Ascending aorta (tissue), 2 donors: ENCODE results near the gene MAGED2. TPM values are rescaled to one million over a fixed set of nuclear protein-coding genes. Genes with fewer than 3 reads are reported as not detected.
A peak's percentile ranks its signal among the peaks of the same experiment; 100 is the strongest.
"Not testable (repeated sequence)": the region's sequence is repeated elsewhere in the genome, so short reads cannot be mapped to it uniquely, and the experiment has no call there.

ENCODE experiments used
- DNase-seq, 2 donors: peaks; one replicate each; pipeline ENCODE4 v3.0.0-alpha.2; 2019; ENCODE audit warnings: low spot score in 2 of 2
- H3K27ac ChIP-seq, 2 donors: fragments of 200-600 bp; sonication (generic); one replicate each; pipeline ENCODE4 v1.5.1; 2016 to 2017; ENCODE audit warnings: mild to moderate bottlenecking in 1 of 2
- H3K27me3 ChIP-seq: fragments of 200-600 bp; sonication (generic); one replicate; pipeline ENCODE4 v1.5.1; 2017
- H3K36me3 ChIP-seq, 2 donors: fragments of 200-600 bp; sonication (generic); one replicate each; pipeline ENCODE4 v1.5.1; 2016
- H3K4me1 ChIP-seq, 2 donors: fragments of 200-600 bp; sonication (generic); one replicate each; pipeline ENCODE4 v1.5.1; 2016 to 2017; ENCODE audit warnings: mild to moderate bottlenecking in 1 of 2
- H3K4me3 ChIP-seq, 2 donors: fragments of 200-600 bp; sonication (generic); one replicate each; pipeline ENCODE4 v1.5.1; 2016 to 2017; ENCODE audit warnings: mild to moderate bottlenecking in 1 of 2
- H3K9me3 ChIP-seq, 2 donors: fragments of 200-600 bp; sonication (generic); one replicate each; pipeline ENCODE4 v1.5.1; 2016
- CTCF ChIP-seq, 3 experiments: fragments of 200-600 bp in 2 of 3; fragments of 450-650 bp in 1 of 3; sonication (generic) in 2 of 3; IDR thresholded peaks; one replicate each; pipeline ENCODE4 v1.5.1; 2016 to 2019; ENCODE audit warnings: antibody characterized with exemption in 3 of 3, mild to moderate bottlenecking in 1 of 3, moderate library complexity in 1 of 3
- intact Hi-C: fragments of 100-400 bp; cut with DNase I; formaldehyde crosslinking; loops from one replicate; pipeline ENCODE4 v1.15.1; 2023
- total RNA-seq: library from RNA; depleted of rRNA; stranded (reverse); fragments of >200 nt; gene quantifications from one replicate; pipeline ENCODE4 v1.1.0, GENCODE V29; 2016

Gene MAGED2
- 187 TPM for total RNA-seq

GRCh38 chrX:54807524-54808108 lies at the start of gene MAGED2:
Gene MAGED2 (plus strand): TSS chrX:54807745. CDS start chrX:54809332, 1,587 bp downstream.
- peak in 1 of 2 donors; percentile 71 for DNase-seq
- intact Hi-C loops: loop anchor here (1.0 to 10.0 kb wide), 10 partner anchors 115 to 1720 kb away; partner anchors contain the start of genes FAM120C, HUWE1, PHF8 and TRO
- peaks cover 16 to 27% of the 10 kb centered on the region in 2 donors for H3K36me3 ChIP-seq
- H3K27me3 ChIP-seq: no peaks in the 10 kb centered on the region
- H3K9me3 ChIP-seq: no peaks in the 10 kb centered on the region
- TF ChIP-seq CTCF (IDR thresholded peaks at IDR 0.05): no peak
- peaks cover 0 to 9% of the 10 kb centered on the region in 2 donors for H3K4me1 ChIP-seq
- H3K27ac ChIP-seq: peak within 1 kb of the TSS; percentile 82 to 88
- H3K4me3 ChIP-seq: peak within 1 kb of the TSS; percentile 56 to 66

- Histone ChIP-seq H3K4me1 (no peaks in the 10 kb centered on the region), H3K27me3 (no peaks in the 10 kb centered on the region), H3K27ac (no peak overlapping the region), H3K36me3 (no peaks in the 10 kb centered on the region), H3K9me3 (no peaks in the 10 kb centered on the region), H3K4me3 (no peak overlapping the region)
- DNase-seq: no peak
- no peak for TF ChIP-seq CTCF (IDR thresholded peaks at IDR 0.05)
- intact Hi-C loops: no loop called here
These were observed 49.2 kb upstream of the MAGED2 start for GRCh38 chrX:54758114-54759055.

GRCh38 chrX:54774391-54775094 lies 33.0 kb upstream of the MAGED2 start:
- H3K4me1 ChIP-seq, intact Hi-C loops, H3K9me3 ChIP-seq, H3K36me3 ChIP-seq, H3K27me3 ChIP-seq, H3K4me3 ChIP-seq, DNase-seq: not testable (repeated sequence)
- peak overlapping the region in 1 of 2 donors; percentile 11 for H3K27ac ChIP-seq

- H3K27me3 ChIP-seq: no peaks in the 10 kb centered on the region
- H3K4me3 ChIP-seq: no peak overlapping the region
- TF ChIP-seq CTCF (IDR thresholded peaks at IDR 0.05): no peak
- H3K4me1 ChIP-seq: peaks cover 0 to 2% of the 10 kb centered on the region in 2 donors
- H3K9me3 ChIP-seq: no peaks in the 10 kb centered on the region
- no peak for DNase-seq
- no peak overlapping the region for H3K27ac ChIP-seq
- intact Hi-C loops: no loop called here
- H3K36me3 ChIP-seq: no peaks in the 10 kb centered on the region
These were observed 31.5 kb upstream of the MAGED2 start for GRCh38 chrX:54776061-54776460.

GRCh38 chrX:54776987-54777672 lies 30.4 kb upstream of the MAGED2 start:
- Histone ChIP-seq H3K4me3 (no peak overlapping the region), H3K9me3 (no peaks in the 10 kb centered on the region), H3K4me1 (peaks cover 0 to 2% of the 10 kb centered on the region in 2 donors), H3K27me3 (no peaks in the 10 kb centered on the region), H3K27ac (no peak overlapping the region), H3K36me3 (no peaks in the 10 kb centered on the region)
- TF ChIP-seq CTCF (IDR thresholded peaks at IDR 0.05): no peak
- intact Hi-C loops: no loop called here
- no peak for DNase-seq
